ENCODE measurements around the gene NNT. TPM values are rescaled to one million over a fixed set of nuclear protein-coding genes. Genes with fewer than 3 reads are reported as not detected.

The NNT gene
- total RNA-seq, 1 experiment from 2014 or later, result 112 TPM

GRCh38 chr5:43643327-43643726 is 40.3 kb downstream of the NNT start:
- no TSS peak for BruUV-seq (replicated peaks)
- Histone ChIP-seq H3K4me1 (replicated peaks; ENCODE audit: insufficient read depth) (no peaks in the 10 kb centered on the region), H3K9me3 (ENCODE audit: insufficient read depth, low read depth) (no peaks in the 10 kb centered on the region), H3K36me3 (ENCODE audit: low read depth) (no peaks in the 10 kb centered on the region), H4K20me1 (ENCODE audit: insufficient read depth) (no peaks in the 10 kb centered on the region), H3K79me2 (ENCODE audit: low read depth) (no peaks in the 10 kb centered on the region), H3K27ac (no peak overlapping the region), H2AFZ (no peak overlapping the region), H3K4me2 (no peak overlapping the region), H3K4me3 (no peak overlapping the region), H3F3A (ENCODE audit: insufficient read depth, low read depth) (no peaks in the 10 kb centered on the region), H3K27me3 (ENCODE audit: insufficient read depth, low read depth) (no peaks in the 10 kb centered on the region), H3K9me2 (ENCODE audit: insufficient read depth) (no peaks in the 10 kb centered on the region)
- no peak for DNase-seq
- ChIA-PET POLR2A (ENCODE audit: unreplicated experiment) (no interaction called here), CTCF (no interaction called here)
- no peak for TF ChIP-seq CTCF (conservative IDR thresholded peaks at IDR 0.05)
- no peak for TF ChIP-seq EZH2 (IDR thresholded peaks at IDR 0.05; ENCODE audit: low read depth)
- intact Hi-C loops (cut with micrococcal nuclease; ENCODE audit: unreplicated experiment), result no loop called here

GRCh38 chr5:43643750-43644149 is 40.8 kb downstream of the NNT start:
- TF ChIP-seq CTCF (conservative IDR thresholded peaks at IDR 0.05) (no peak), EZH2 (IDR thresholded peaks at IDR 0.05; ENCODE audit: low read depth) (no peak)
- Histone ChIP-seq H4K20me1 (ENCODE audit: insufficient read depth) (no peaks in the 10 kb centered on the region), H3K4me3 (no peak overlapping the region), H3K27ac (no peak overlapping the region), H3F3A (ENCODE audit: insufficient read depth, low read depth) (no peaks in the 10 kb centered on the region), H3K9me2 (ENCODE audit: insufficient read depth) (no peaks in the 10 kb centered on the region), H3K27me3 (ENCODE audit: insufficient read depth, low read depth) (no peaks in the 10 kb centered on the region), H3K36me3 (ENCODE audit: low read depth) (no peaks in the 10 kb centered on the region), H3K79me2 (ENCODE audit: low read depth) (no peaks in the 10 kb centered on the region), H2AFZ (no peak overlapping the region), H3K4me2 (no peak overlapping the region), H3K4me1 (replicated peaks; ENCODE audit: insufficient read depth) (no peaks in the 10 kb centered on the region), H3K9me3 (ENCODE audit: insufficient read depth, low read depth) (no peaks in the 10 kb centered on the region)
- ChIA-PET POLR2A (ENCODE audit: unreplicated experiment) (no interaction called here), CTCF (no interaction called here)
- no peak for DNase-seq
- intact Hi-C loops (cut with micrococcal nuclease; ENCODE audit: unreplicated experiment), result no loop called here
- no TSS peak for BruUV-seq (replicated peaks)

- Histone ChIP-seq H3K4me1 (replicated peaks; ENCODE audit: insufficient read depth) (no peaks in the 10 kb centered on the region), H3K9me2 (ENCODE audit: insufficient read depth) (no peaks in the 10 kb centered on the region), H3K36me3 (ENCODE audit: low read depth) (no peaks in the 10 kb centered on the region), H3K4me2 (no peak overlapping the region), H2AFZ (no peak overlapping the region), H3K27me3 (ENCODE audit: insufficient read depth, low read depth) (no peaks in the 10 kb centered on the region), H3K4me3 (no peak overlapping the region), H3K79me2 (ENCODE audit: low read depth) (no peaks in the 10 kb centered on the region), H4K20me1 (ENCODE audit: insufficient read depth) (no peaks in the 10 kb centered on the region), H3K27ac (no peak overlapping the region), H3F3A (ENCODE audit: insufficient read depth, low read depth) (no peaks in the 10 kb centered on the region), H3K9me3 (ENCODE audit: insufficient read depth, low read depth) (no peaks in the 10 kb centered on the region)
- ChIA-PET CTCF (no interaction called here), POLR2A (ENCODE audit: unreplicated experiment) (no interaction called here)
- intact Hi-C loops (cut with micrococcal nuclease; ENCODE audit: unreplicated experiment), result no loop called here
- TF ChIP-seq CTCF (conservative IDR thresholded peaks at IDR 0.05), result no peak
- TF ChIP-seq EZH2 (IDR thresholded peaks at IDR 0.05; ENCODE audit: low read depth), result no peak
- peak in 1 of 2 experiments; percentile 25 for DNase-seq
- no TSS peak for BruUV-seq (replicated peaks)
These were observed 44.0 kb downstream of the NNT start for GRCh38 chr5:43646992-43647391.

Data from PC-9 (cell line).